K562 (cell line): ENCODE data around the gene ASCC1. TPM values are rescaled to one million over a fixed set of nuclear protein-coding genes. Genes with fewer than 3 reads are reported as not detected.

Experiments
- ATAC-seq: fragments of 200-7000 bp; cut with Tn5 transposase; 3 replicates; pipeline ENCODE4 v1.9.1; 2020; ENCODE audit warnings: moderate library complexity
- BruUV-seq: library from RNA; stranded (reverse); fragments of 400-500 nt; replicated peaks from 2 replicates; lab custom pipeline; 2021; lab: Mats Ljungman, UMichigan
- CTCF ChIA-PET: fragments of 300-600 bp; formaldehyde crosslinking; extraction: SDS; loops from one replicate; lab custom pipeline; 2021; ENCODE audit warnings: low intra/inter-chr PET ratio; lab: Yijun Ruan, JAX
- POLR2A ChIA-PET: fragments of 300-600, 350-650 bp; sonication (Branson Sonifier 250); formaldehyde crosslinking; extraction: SDS; loops from one replicate; lab custom pipeline; 2021; ENCODE audit warnings: antibody characterized with exemption, inconsistent platforms; lab: Yijun Ruan, JAX
- DNase-seq, 4 experiments: peaks; one replicate each; pipeline versions ENCODE4 v3.0.0 to v3.0.0-alpha.2; 2011 to 2018; ENCODE audit warnings: low spot score in 3 of 4, mixed read lengths in 3 of 4; ENCODE audit errors: extremely low read depth in 1 of 4
- FAIRE-seq: peaks from 2 replicates; lab custom pipeline; 2011; peaks lifted over from hg19 to GRCh38; lab: Jason Lieb, UNC
- H2AFZ ChIP-seq: 2 replicates; pipeline ENCODE4 v1.6.0; 2011; ENCODE audit warnings: low read depth, low read length, control low read depth, inconsistent platforms
- H3K27ac ChIP-seq: fragments of 200-600 bp; 3 replicates; pipeline ENCODE4 v1.8.0; 2011; ENCODE audit warnings: low read depth, mild to moderate bottlenecking, control low read depth, inconsistent platforms, low read length, moderate library complexity, mixed read lengths; ENCODE audit errors: extremely low read depth
- H3K27me3 ChIP-seq, 2 experiments: fragments of 300-600 bp in 1 of 2; 2 replicates in 1 of 2; 3 replicates in 1 of 2; pipeline versions ENCODE4 v1.6.0 to v1.8.0; 2011; ENCODE audit warnings: inconsistent platforms in 2 of 2, low read length in 2 of 2, mild to moderate bottlenecking in 1 of 2, mixed read lengths in 1 of 2, moderate library complexity in 1 of 2; ENCODE audit not compliant: control insufficient read depth in 2 of 2, insufficient read depth in 2 of 2
- H3K36me3 ChIP-seq: fragments of 300-600 bp; 3 replicates; pipeline ENCODE4 v1.8.0; 2011; ENCODE audit warnings: mild to moderate bottlenecking, low read length, inconsistent platforms; ENCODE audit not compliant: control insufficient read depth, insufficient read depth
- H3K4me1 ChIP-seq, 2 experiments: fragments of 200-600 bp in 1 of 2; replicated peaks in 1 of 2; 2 replicates in 1 of 2; 3 replicates in 1 of 2; pipeline versions ENCODE4 v1.5.1 to v1.8.0; 2011; ENCODE audit warnings: inconsistent platforms in 2 of 2, low read length in 2 of 2, mild to moderate bottlenecking in 1 of 2, mixed read lengths in 1 of 2, moderate library complexity in 1 of 2; ENCODE audit not compliant: control insufficient read depth in 2 of 2, insufficient read depth in 2 of 2
- H3K4me2 ChIP-seq: 2 replicates; pipeline ENCODE4 v1.6.1; 2011; ENCODE audit warnings: low read length, control low read depth, inconsistent platforms, mixed read lengths; ENCODE audit not compliant: insufficient read depth
- H3K4me3 ChIP-seq: fragments of 200-600 bp; sonication (generic), shearing (Covaris generic); 2 replicates; pipeline ENCODE4 v1.5.1; 2016; ENCODE audit warnings: control low read depth, inconsistent platforms
- H3K79me2 ChIP-seq: fragments of 200-600 bp; 3 replicates; pipeline ENCODE4 v1.8.0; 2011; ENCODE audit warnings: low read length, inconsistent platforms; ENCODE audit not compliant: control insufficient read depth, insufficient read depth
- H3K9ac ChIP-seq, 2 experiments: 2 replicates each; pipeline versions ENCODE4 v1.6.0 to v1.6.1; 2011; ENCODE audit warnings: low read depth in 2 of 2, low read length in 2 of 2, control low read depth in 1 of 2, inconsistent platforms in 1 of 2, mild to moderate bottlenecking in 1 of 2, mixed read lengths in 1 of 2; ENCODE audit not compliant: insufficient read depth in 1 of 2
- H3K9me1 ChIP-seq: one replicate; pipeline ENCODE4 v1.6.0; 2011; ENCODE audit warnings: inconsistent platforms, mild to moderate bottlenecking, low read length, moderate library complexity; ENCODE audit not compliant: control insufficient read depth, insufficient read depth
- H3K9me3 ChIP-seq: replicated peaks from 2 replicates; pipeline ENCODE4 v1.5.1; 2011; ENCODE audit warnings: low read depth, low read length, inconsistent platforms; ENCODE audit not compliant: control insufficient read depth, insufficient read depth
- H4K20me1 ChIP-seq: replicated peaks from 2 replicates; pipeline ENCODE4 v1.6.1; 2011; ENCODE audit warnings: low read length, inconsistent platforms, mixed read lengths; ENCODE audit not compliant: control insufficient read depth, insufficient read depth
- ADNP ChIP-seq: fragments of 200-800 bp; sonication (Bioruptor generic); IDR thresholded peaks from 2 replicates; pipeline ENCODE4 v1.6.1; 2016; ENCODE audit warnings: missing genetic modification characterization, missing compliant biosample characterization
- ARHGAP35 ChIP-seq: fragments of 450-650 bp; IDR thresholded peaks from 2 replicates; pipeline ENCODE4 v1.6.1; 2018; ENCODE audit not compliant: partially characterized antibody
- CC2D1A ChIP-seq: fragments of 450-650 bp; IDR thresholded peaks from 2 replicates; pipeline ENCODE4 v1.6.1; 2017; ENCODE audit warnings: mild to moderate bottlenecking
- CEBPG ChIP-seq, 3 experiments: fragments of 200-800 bp in 1 of 3; sonication (Bioruptor generic) in 1 of 3; sonication (generic) in 1 of 3; formaldehyde crosslinking in 1 of 3; IDR thresholded peaks in 2 of 3; conservative IDR thresholded peaks in 1 of 3; 2 replicates each; pipeline versions ENCODE4 v1.6.1 to v1.8.0; 2016 to 2022; ENCODE audit warnings: missing compliant biosample characterization in 2 of 3, missing genetic modification characterization in 2 of 3, mild to moderate bottlenecking in 1 of 3, missing genetic modification reagents in 1 of 3
- CREB1 ChIP-seq, 2 experiments: sonication (generic) in 1 of 2; formaldehyde crosslinking in 1 of 2; IDR thresholded peaks; 2 replicates each; pipeline versions ENCODE4 v1.6.1 to v1.8.0; 2012 to 2022; ENCODE audit warnings: inconsistent platforms in 1 of 2, mild to moderate bottlenecking in 1 of 2, missing genetic modification reagents in 1 of 2, moderate library complexity in 1 of 2
- CREBBP ChIP-seq: IDR thresholded peaks from one replicate; pipeline ENCODE4 v1.6.1; 2012; ENCODE audit warnings: low read depth, mild to moderate bottlenecking, control low read depth, inconsistent platforms, low read length
- ETV6 ChIP-seq, 3 experiments: fragments of 150-350 bp in 1 of 3; sonication (generic) in 1 of 3; formaldehyde crosslinking in 1 of 3; IDR thresholded peaks; 2 replicates each; pipeline versions ENCODE4 v1.6.1 to v1.8.0; 2014 to 2022; ENCODE audit warnings: borderline replicate concordance in 2 of 3, low read depth in 2 of 3, antibody characterized with exemption in 1 of 3, low read length in 1 of 3, mild to moderate bottlenecking in 1 of 3, missing genetic modification reagents in 1 of 3
- FOXA3 ChIP-seq, 2 experiments: fragments of 450-650 bp in 1 of 2; sonication (generic) in 1 of 2; formaldehyde crosslinking; IDR thresholded peaks in 1 of 2; conservative IDR thresholded peaks in 1 of 2; 2 replicates each; pipeline versions ENCODE4 v1.4.0 to v1.8.0; 2020 to 2022; ENCODE audit warnings: mild to moderate bottlenecking in 2 of 2, missing genetic modification reagents in 1 of 2
- MTF1 ChIP-seq: fragments of 250-450 bp; sonication (Bioruptor Pico); IDR thresholded peaks from 2 replicates; pipeline ENCODE4 v1.9.0; 2021; ENCODE audit warnings: moderate library complexity, mild to moderate bottlenecking, inconsistent platforms, borderline replicate concordance
- NR1H2 ChIP-seq: sonication (generic); formaldehyde crosslinking; IDR thresholded peaks from 2 replicates; pipeline ENCODE4 v1.4.0; 2020; ENCODE audit warnings: mild to moderate bottlenecking, missing genetic modification reagents
- NR2C2 ChIP-seq, 2 experiments: fragments of 200-800 bp in 1 of 2; sonication (Bioruptor generic) in 1 of 2; sonication (generic) in 1 of 2; formaldehyde crosslinking in 1 of 2; IDR thresholded peaks; 2 replicates each; pipeline versions ENCODE4 v1.6.1 to v1.8.0; 2016 to 2022; ENCODE audit warnings: mild to moderate bottlenecking in 1 of 2, missing compliant biosample characterization in 1 of 2, missing genetic modification characterization in 1 of 2, missing genetic modification reagents in 1 of 2
- PHF8 ChIP-seq: fragments of 200-600 bp; sonication (generic); IDR thresholded peaks from 2 replicates; pipeline ENCODE4 v1.6.1; 2012; ENCODE audit warnings: mixed run types, mild to moderate bottlenecking, inconsistent platforms, low read length, moderate library complexity, borderline replicate concordance
- SIRT6 ChIP-seq: IDR thresholded peaks from one replicate; pipeline ENCODE4 v1.6.1; 2012; ENCODE audit warnings: low read depth, mild to moderate bottlenecking, control low read depth, inconsistent platforms, low read length, moderate library complexity
- SMAD2 ChIP-seq: fragments of 150-350 bp; IDR thresholded peaks from 2 replicates; pipeline ENCODE4 v1.6.1; 2014; ENCODE audit warnings: low read depth, mild to moderate bottlenecking, low read length
- SNAPC5 ChIP-seq: fragments of 250-450 bp; sonication (Bioruptor Pico); IDR thresholded peaks from 2 replicates; pipeline ENCODE4 v1.8.0; 2021; ENCODE audit warnings: moderate library complexity, mild to moderate bottlenecking, inconsistent platforms
- SPI1 ChIP-seq: IDR thresholded peaks from 2 replicates; pipeline ENCODE4 v1.6.1; 2011; ENCODE audit warnings: low read depth, low read length, control low read depth, borderline replicate concordance
- TEAD2 ChIP-seq: fragments of 450-650 bp; IDR thresholded peaks from 2 replicates; pipeline ENCODE4 v1.6.1; 2016; ENCODE audit warnings: missing genetic modification characterization, control low read depth, missing compliant biosample characterization
- ZNF436 ChIP-seq: fragments of 250-450, 450-650 bp; sonication (Bioruptor Pico); formaldehyde crosslinking; IDR thresholded peaks from 2 replicates; pipeline ENCODE4 v1.7.0; 2020; ENCODE audit warnings: mild to moderate bottlenecking
- ZNF668 ChIP-seq: fragments of 250-450 bp; sonication (Bioruptor Pico); IDR thresholded peaks from 2 replicates; pipeline ENCODE4 v1.8.0; 2022; ENCODE audit warnings: mild to moderate bottlenecking, inconsistent platforms
- ZNF766 ChIP-seq: fragments of 200-800 bp; sonication (Bioruptor generic); conservative IDR thresholded peaks from 2 replicates; pipeline ENCODE4 v1.6.1; 2016; ENCODE audit warnings: missing genetic modification characterization, missing compliant biosample characterization
- WGBS: fragments of 100-300 bp; shearing (Covaris generic); methylation state at CpG from one replicate; pipeline ENCODE4 v1.1.6; 2016; ENCODE audit warnings: low coverage, mixed read lengths; ENCODE audit not compliant: insufficient coverage; ENCODE audit errors: missing lambda C conversion rate; 5-methylcytosine and 5-hydroxymethylcytosine counted together
- in situ Hi-C: fragments of 300-500 bp; cut with MboI; formaldehyde crosslinking; loops from 4 replicates; pipeline ENCODE4 v1.15.0; 2018; ENCODE audit warnings: inconsistent platforms, mixed read lengths
- intact Hi-C: fragments of 100-400 bp; cut with micrococcal nuclease; formaldehyde crosslinking; loops from 2 replicates; pipeline ENCODE4 v1.14.2; 2022
- polyA plus RNA-seq, 8 experiments: library from polyadenylated mRNA; depleted of rRNA in 4 of 8; stranded (reverse) in 5 of 8; unstranded in 3 of 8; fragments of >200 nt; fragmentation: Nextera tagmentation in 2 of 8; fragmentation: Illumina TruSeq in 1 of 8; extraction: Ambion mirVana in 2 of 8; extraction: Trizol in 1 of 8; gene quantifications; 2 replicates each; pipeline versions ENCODE4 v1.2.1 to v1.2.3, GENCODE V29; 2011 to 2014; ENCODE audit warnings: inconsistent platforms in 1 of 8, missing spikeins in 1 of 8
- total RNA-seq, 7 experiments: library from RNA; depleted of rRNA in 6 of 7; stranded (reverse); fragments of >200 nt in 6 of 7; fragmentation: Illumina TruSeq in 2 of 7; extraction: Trizol in 2 of 7; gene quantifications; 2 replicates each; pipeline versions ENCODE4 v1.2.1 to v1.2.3, GENCODE V29; 2011 to 2021; ENCODE audit warnings: low replicate concordance in 1 of 7
- TF ChIP-seq, protein P1 (sequence below): fragments of 250-450 bp; sonication (Bioruptor Pico); IDR thresholded peaks from 2 replicates; pipeline ENCODE4 v1.4.0; 2020; ENCODE audit warnings: borderline replicate concordance

The ASCC1 gene
- total and polyA plus RNA-seq, 9 of the 15 experiments (the other 6 are each of a cell fraction or from before 2014, with no cell fraction given), result 31.7 to 73.3 (median 52.8) TPM

- no peak overlapping the region for H3K4me3 ChIP-seq
- H4K20me1 ChIP-seq, result no peaks in the 10 kb centered on the region
- H3K4me2 ChIP-seq, result no peak overlapping the region
- no peak overlapping the region for H2AFZ ChIP-seq
- ChIA-PET POLR2A (interaction anchor here (1.0 to 1.8 kb wide), 7 partner anchors 9 to 221 kb away, joined by 3 to 10 read pairs (median 4); partner anchors contain the start of gene ASCC1), CTCF (interaction anchor here (0.6 kb wide), 1 partner anchor 57 kb away, joined by 3 read pairs; no protein-coding TSS in a partner anchor)
- H3K9me1 ChIP-seq, result no peaks in the 10 kb centered on the region
- WGBS, result 88% methylated on average over 10 of the region's 10 CpGs
- FAIRE-seq (no peak), ATAC-seq (no peak), DNase-seq (no peak)
- no peaks in the 10 kb centered on the region for H3K79me2 ChIP-seq
- H3K27me3 ChIP-seq, result no peaks in the 10 kb centered on the region
- peaks cover 15 to 37% of the 10 kb centered on the region in 2 experiments for H3K4me1 ChIP-seq
- no peak overlapping the region; the same call in 2 of the 3 replicates for H3K27ac ChIP-seq
- intact Hi-C loops (no loop called here), in situ Hi-C loops (no loop called here)
- peaks cover 27% of the 10 kb centered on the region; the same call in 2 of the 3 replicates for H3K36me3 ChIP-seq
- H3K9ac ChIP-seq, result no peak overlapping the region
- no peaks in the 10 kb centered on the region for H3K9me3 ChIP-seq
- no TSS peak for BruUV-seq
- no peak for TF ChIP-seq ZNF436 (CRISPR knock-in tag)
- no peak for TF ChIP-seq CEBPG (CRISPR knock-in tag; IDR thresholded peaks at IDR 0.05)
- peak; percentile 12 to 71; a peak in 2 of 4 replicates for TF ChIP-seq CEBPG (tag; conservative IDR thresholded peaks at IDR 0.05 in 1 of 2, IDR thresholded peaks at IDR 0.05 in 1 of 2)
- no peak for TF ChIP-seq NR1H2 (CRISPR knock-in tag)
- TF ChIP-seq ARHGAP35, result no peak
- no peak for TF ChIP-seq CC2D1A
- TF ChIP-seq CREB1 (IDR thresholded peaks at IDR 0.05), result no peak
- TF ChIP-seq CREB1 (CRISPR knock-in tag; IDR thresholded peaks at IDR 0.05), result no peak
- TF ChIP-seq ZNF668 (CRISPR knock-in tag), result no peak
- no peak for TF ChIP-seq MTF1 (CRISPR knock-in tag)
- no peak for TF ChIP-seq TEAD2 (tag)
- no peak for TF ChIP-seq CREBBP
- peak; percentile 49; the same call in 1 of the 2 replicates for TF ChIP-seq ADNP
- 0 out of 2 replicates have a peak, but pooled peaks have one; percentile 19 for TF ChIP-seq ZNF766 (CRISPR knock-in tag)
- TF ChIP-seq PHF8, result no peak
- no peak for TF ChIP-seq FOXA3 (CRISPR knock-in tag; conservative IDR thresholded peaks at IDR 0.05 in 1 of 2, IDR thresholded peaks at IDR 0.05 in 1 of 2)
- no peak for TF ChIP-seq NR2C2 (CRISPR knock-in tag; IDR thresholded peaks at IDR 0.05)
- no peak for TF ChIP-seq NR2C2 (tag; IDR thresholded peaks at IDR 0.05)
- TF ChIP-seq, protein P1, sequence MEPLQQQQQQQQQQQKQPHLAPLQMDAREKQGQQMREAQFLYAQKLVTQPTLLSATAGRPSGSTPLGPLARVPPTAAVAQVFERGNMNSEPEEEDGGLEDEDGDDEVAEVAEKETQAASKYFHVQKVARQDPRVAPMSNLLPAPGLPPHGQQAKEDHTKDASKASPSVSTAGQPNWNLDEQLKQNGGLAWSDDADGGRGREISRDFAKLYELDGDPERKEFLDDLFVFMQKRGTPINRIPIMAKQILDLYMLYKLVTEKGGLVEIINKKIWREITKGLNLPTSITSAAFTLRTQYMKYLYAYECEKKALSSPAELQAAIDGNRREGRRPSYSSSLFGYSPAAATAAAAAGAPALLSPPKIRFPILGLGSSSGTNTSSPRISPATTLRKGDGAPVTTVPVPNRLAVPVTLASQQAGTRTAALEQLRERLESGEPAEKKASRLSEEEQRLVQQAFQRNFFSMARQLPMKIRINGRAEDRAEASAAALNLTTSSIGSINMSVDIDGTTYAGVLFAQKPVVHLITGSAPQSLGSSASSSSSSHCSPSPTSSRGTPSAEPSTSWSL (CRISPR knock-in tag), result no peak
- TF ChIP-seq SNAPC5 (CRISPR knock-in tag), result no peak
- TF ChIP-seq ETV6 (IDR thresholded peaks at IDR 0.05; ENCODE audit: borderline replicate concordance in 1 of 2, low read depth in 2 of 2, low read length in 1 of 2), result no peak
- TF ChIP-seq ETV6 (CRISPR knock-in tag; IDR thresholded peaks at IDR 0.05; ENCODE audit: borderline replicate concordance), result no peak
- TF ChIP-seq SIRT6, result no peak
- TF ChIP-seq SPI1, result no peak
- no peak for TF ChIP-seq SMAD2
Observed at GRCh38 chr10:72099600-72099921, 116.5 kb downstream of the ASCC1 start.
